HepG2 (cell line): ENCODE results near the gene VEPH1. TPM values are rescaled to one million over a fixed set of nuclear protein-coding genes. Genes with fewer than 3 reads are reported as not detected.

Experiments used
- ATAC-seq: fragments of 200-7000 bp; cut with Tn5 transposase; 3 replicates; pipeline ENCODE4 v1.9.1; 2020; ENCODE audit warnings: mild to moderate bottlenecking, moderate library complexity
- BruUV-seq: library from RNA; stranded (reverse); fragments of 400-500 nt; replicated peaks from 2 replicates; lab custom pipeline; 2021; lab: Mats Ljungman, UMichigan
- CTCF ChIA-PET: fragments of 300-600 bp; formaldehyde crosslinking; extraction: SDS; loops from one replicate; lab custom pipeline; 2021; ENCODE audit warnings: low total read pairs, inconsistent platforms, low intra/inter-chr PET ratio; lab: Yijun Ruan, JAX
- POLR2A ChIA-PET: fragments of 350-600 bp; sonication (Branson Sonifier 250); formaldehyde crosslinking; loops from one replicate; lab custom pipeline; 2020; ENCODE audit warnings: antibody characterized with exemption, inconsistent platforms; lab: Yijun Ruan, JAX
- DNase-seq: peaks from one replicate; pipeline ENCODE4 v3.0.0-alpha.2; 2015; ENCODE audit warnings: low spot score
- FAIRE-seq: peaks from 3 replicates; lab custom pipeline; 2011; peaks lifted over from hg19 to GRCh38; lab: Jason Lieb, UNC
- H2AFZ ChIP-seq: one replicate; pipeline ENCODE4 v1.6.1; 2011; ENCODE audit warnings: low read length, inconsistent platforms
- H3K27ac ChIP-seq: fragments of 300-600 bp; 3 replicates; pipeline ENCODE4 v1.8.0; 2011; ENCODE audit warnings: mixed run types, mild to moderate bottlenecking, mixed read lengths, low read length, inconsistent platforms; ENCODE audit not compliant: insufficient read depth; ENCODE audit errors: extremely low read length
- H3K27me3 ChIP-seq, 2 experiments: fragments of 200-600 bp in 1 of 2; 2 replicates in 1 of 2; 3 replicates in 1 of 2; pipeline versions ENCODE4 v1.6.0 to v1.8.0; 2011; ENCODE audit warnings: low read length in 2 of 2, mild to moderate bottlenecking in 2 of 2, moderate library complexity in 2 of 2, inconsistent platforms in 1 of 2; ENCODE audit not compliant: insufficient read depth in 2 of 2, control insufficient read depth in 1 of 2
- H3K36me3 ChIP-seq, 2 experiments: fragments of 200-600 bp in 1 of 2; replicated peaks in 1 of 2; 2 replicates in 1 of 2; 3 replicates in 1 of 2; pipeline versions ENCODE4 v1.5.1 to v1.8.0; 2011; ENCODE audit warnings: low read length in 2 of 2, inconsistent platforms in 1 of 2; ENCODE audit not compliant: insufficient read depth in 2 of 2, control insufficient read depth in 1 of 2
- H3K4me1 ChIP-seq: 2 replicates; pipeline ENCODE4 v1.5.1; 2012; ENCODE audit warnings: low read length, inconsistent platforms; ENCODE audit not compliant: insufficient read depth
- H3K4me2 ChIP-seq: 2 replicates; pipeline ENCODE4 v1.6.0; 2011; ENCODE audit warnings: low read depth, low read length, inconsistent platforms
- H3K4me3 ChIP-seq, 3 experiments: fragments of 200-600 bp in 1 of 3; sonication (generic), shearing (Covaris generic) in 1 of 3; replicated peaks in 1 of 3; 2 replicates each; pipeline ENCODE4 v1.5.1; 2011 to 2016; ENCODE audit warnings: low read length in 3 of 3, inconsistent platforms in 2 of 3, low read depth in 2 of 3, mild to moderate bottlenecking in 2 of 3, control low read depth in 1 of 3, mixed read lengths in 1 of 3; ENCODE audit not compliant: insufficient read depth in 1 of 3
- H3K79me2 ChIP-seq: one replicate; pipeline ENCODE4 v1.6.1; 2011; ENCODE audit warnings: low read length, inconsistent platforms; ENCODE audit not compliant: insufficient read depth
- H3K9ac ChIP-seq: 2 replicates; pipeline ENCODE4 v1.6.0; 2011; ENCODE audit warnings: mild to moderate bottlenecking, low read depth, low read length, inconsistent platforms; ENCODE audit not compliant: insufficient read depth
- H3K9me3 ChIP-seq: 2 replicates; pipeline ENCODE4 v1.5.1; 2012; ENCODE audit warnings: mild to moderate bottlenecking, low read length
- H4K20me1 ChIP-seq: 2 replicates; pipeline ENCODE4 v1.6.0; 2011; ENCODE audit warnings: inconsistent platforms, mild to moderate bottlenecking, low read length, moderate library complexity; ENCODE audit not compliant: insufficient read depth
- CENPX ChIP-seq: sonication (generic); formaldehyde crosslinking; IDR thresholded peaks from 2 replicates; pipeline ENCODE4 v1.9.0; 2021; ENCODE audit warnings: mild to moderate bottlenecking, missing genetic modification reagents, moderate library complexity
- DR1 ChIP-seq: sonication (generic); formaldehyde crosslinking; IDR thresholded peaks from 2 replicates; pipeline ENCODE4 v1.8.0; 2021; ENCODE audit warnings: mild to moderate bottlenecking, missing genetic modification reagents, inconsistent platforms
- FLYWCH1 ChIP-seq: sonication (generic); formaldehyde crosslinking; IDR thresholded peaks from 2 replicates; pipeline ENCODE4 v1.8.1; 2023; ENCODE audit warnings: mild to moderate bottlenecking, missing genetic modification reagents
- HIC2 ChIP-seq: sonication (generic); formaldehyde crosslinking; IDR thresholded peaks from 2 replicates; pipeline ENCODE4 v1.9.0; 2022; ENCODE audit warnings: low read depth, missing genetic modification reagents
- HOXA9 ChIP-seq: sonication (generic); formaldehyde crosslinking; IDR thresholded peaks from 2 replicates; pipeline ENCODE4 v1.8.1; 2022; ENCODE audit warnings: missing genetic modification reagents, mild to moderate bottlenecking, moderate library complexity, borderline replicate concordance
- MXD4 ChIP-seq: IDR thresholded peaks from 2 replicates; pipeline ENCODE4 v1.6.1; 2016; ENCODE audit warnings: mild to moderate bottlenecking, missing biosample characterization, missing genetic modification reagents
- NBN ChIP-seq: fragments of 450-650 bp; conservative IDR thresholded peaks from 2 replicates; pipeline ENCODE4 v1.6.1; 2017
- TAF1 ChIP-seq: sonication (generic); formaldehyde crosslinking; IDR thresholded peaks from 2 replicates; pipeline ENCODE4 v1.4.0; 2020; ENCODE audit warnings: missing genetic modification reagents
- ZC3H4 ChIP-seq: sonication (generic); formaldehyde crosslinking; IDR thresholded peaks from 2 replicates; pipeline ENCODE4 v1.4.0; 2020; ENCODE audit warnings: missing genetic modification reagents, borderline replicate concordance
- ZNF225 ChIP-seq: sonication (generic); formaldehyde crosslinking; IDR thresholded peaks from 2 replicates; pipeline ENCODE4 v1.4.0; 2020; ENCODE audit warnings: mild to moderate bottlenecking, missing genetic modification reagents
- ZNF235 ChIP-seq: sonication (generic); formaldehyde crosslinking; IDR thresholded peaks from 2 replicates; pipeline ENCODE4 v1.8.1; 2023; ENCODE audit warnings: mild to moderate bottlenecking, missing genetic modification reagents, borderline replicate concordance
- ZNF468 ChIP-seq: sonication (generic); formaldehyde crosslinking; IDR thresholded peaks from 2 replicates; pipeline ENCODE4 v1.8.0; 2022; ENCODE audit warnings: mild to moderate bottlenecking, moderate library complexity, missing genetic modification reagents
- ZNF512B ChIP-seq: sonication (generic); formaldehyde crosslinking; IDR thresholded peaks from 2 replicates; pipeline ENCODE4 v1.5.1; 2020; ENCODE audit warnings: missing genetic modification reagents, mild to moderate bottlenecking, borderline replicate concordance
- ZNF557 ChIP-seq: sonication (generic); formaldehyde crosslinking; IDR thresholded peaks from 2 replicates; pipeline ENCODE4 v1.4.0; 2020; ENCODE audit warnings: missing genetic modification reagents
- ZNF576 ChIP-seq: sonication (generic); formaldehyde crosslinking; IDR thresholded peaks from 2 replicates; pipeline ENCODE4 v1.4.0; 2020; ENCODE audit warnings: mild to moderate bottlenecking, missing genetic modification reagents
- ZNF761 ChIP-seq: sonication (generic); formaldehyde crosslinking; conservative IDR thresholded peaks from 2 replicates; pipeline ENCODE4 v1.4.0; 2020; ENCODE audit warnings: mild to moderate bottlenecking, missing genetic modification reagents
- WGBS: methylation state at CpG from one replicate; pipeline ENCODE4 v1.1.6; 2017; ENCODE audit warnings: low lambda C conversion rate; 5-methylcytosine and 5-hydroxymethylcytosine counted together
- in situ Hi-C: cut with HindIII; loops from 2 replicates; pipeline ENCODE4 v1.10.0; 2017; ENCODE audit warnings: low pct_unique_long_range_greater_than_20kb; ENCODE audit not compliant: extremely low pct_ligation_motif_present
- intact Hi-C: fragments of 100-400 bp; cut with micrococcal nuclease; formaldehyde crosslinking; loops from one replicate; pipeline ENCODE4 v1.10.0; 2022; ENCODE audit not compliant: unreplicated experiment
- polyA plus RNA-seq, 8 experiments: library from polyadenylated mRNA; depleted of rRNA in 3 of 8; stranded (reverse) in 7 of 8; unstranded in 1 of 8; fragments of >200 nt; fragmentation: Illumina TruSeq in 4 of 8; extraction: Trizol in 4 of 8; gene quantifications; 2 replicates each; pipeline versions ENCODE4 v1.2.1 to v1.2.3, GENCODE V29; 2011 to 2016; ENCODE audit warnings: low read depth in 4 of 8, missing spikeins in 1 of 8, mixed read lengths in 1 of 8; ENCODE audit not compliant: insufficient read depth in 1 of 8
- total RNA-seq, 5 experiments: library from RNA; depleted of rRNA; stranded (reverse); fragments of >200 nt; fragmentation: Illumina TruSeq; extraction: Trizol; gene quantifications; 2 replicates each; pipeline ENCODE4 v1.2.3, GENCODE V29; 2016; ENCODE audit warnings: low read depth in 1 of 5

The VEPH1 gene
- total and polyA plus RNA-seq, 2 of the 13 experiments (the other 11 are each of a cell fraction or from before 2014, with no cell fraction given) = not detected

GRCh38 chr3:157443905-157444796 is 59.1 kb downstream of the VEPH1 start:
- H4K20me1 ChIP-seq = no peaks in the 10 kb centered on the region
- no peaks in the 10 kb centered on the region for H3K36me3 ChIP-seq
- TF ChIP-seq ZNF235 (CRISPR knock-in tag) (no peak), HIC2 (CRISPR knock-in tag) (no peak), HOXA9 (CRISPR knock-in tag) (no peak), TAF1 (CRISPR knock-in tag) (no peak), FLYWCH1 (CRISPR knock-in tag) (no peak), DR1 (CRISPR knock-in tag) (no peak), ZNF576 (CRISPR knock-in tag) (no peak), ZNF761 (CRISPR knock-in tag) (no peak), ZNF557 (CRISPR knock-in tag) (no peak), ZC3H4 (CRISPR knock-in tag) (no peak), MXD4 (CRISPR knock-in tag) (no peak), CENPX (no peak), ZNF225 (CRISPR knock-in tag) (no peak), NBN (no peak), ZNF468 (CRISPR knock-in tag) (no peak), ZNF512B (no peak)
- DNase-seq (no peak), FAIRE-seq (no peak), ATAC-seq (no peak)
- in situ Hi-C loops = no loop called here
- no peak overlapping the region for H2AFZ ChIP-seq
- H3K79me2 ChIP-seq = no peaks in the 10 kb centered on the region
- H3K9ac ChIP-seq = no peak overlapping the region
- H3K4me3 ChIP-seq = no peak overlapping the region
- intact Hi-C loops = no loop called here
- ChIA-PET POLR2A (no interaction called here), CTCF (no interaction called here)
- H3K4me1 ChIP-seq = no peaks in the 10 kb centered on the region
- WGBS = 3% methylated on average over 3 of the region's 3 CpGs
- H3K4me2 ChIP-seq = no peak overlapping the region
- H3K27me3 ChIP-seq = no peaks in the 10 kb centered on the region
- H3K9me3 ChIP-seq = no peaks in the 10 kb centered on the region
- no TSS peak for BruUV-seq
- H3K27ac ChIP-seq = no peak overlapping the region
